MM.1S (cell line): ENCODE results near the gene VDAC1.

Experiments
- CTCF ChIP-seq: fragments of 300-600 bp; sonication (generic); IDR thresholded peaks from 2 replicates; pipeline ENCODE4 v1.5.1; 2016; ENCODE audit warnings: antibody characterized with exemption, low read length, mixed read lengths
- EZH2 ChIP-seq: fragments of 300-600 bp; sonication (generic); optimal IDR thresholded peaks from 2 replicates; pipeline ENCODE3; 2017; ENCODE audit warnings: low read depth, mild to moderate bottlenecking, antibody characterized with exemption, low read length, mixed read lengths
- EZH2phosphoT487 ChIP-seq: fragments of 300-600 bp; sonication (generic); IDR thresholded peaks from 2 replicates; pipeline ENCODE4 v1.6.1; 2018; ENCODE audit warnings: antibody characterized with exemption, low read length

- TF ChIP-seq CTCF, result no peak
- no peak for TF ChIP-seq EZH2
- no peak for TF ChIP-seq EZH2phosphoT487
Observed at GRCh38 chr5:133942614-133943474, 61.9 kb downstream of the VDAC1 start.
